ENCODE data around the gene TMEM182. TPM values are rescaled to one million over a fixed set of nuclear protein-coding genes. Genes with fewer than 3 reads are reported as not detected.

Gene TMEM182
- total RNA-seq, 1 experiment from 2014 or later, result 6.5 TPM

- Histone ChIP-seq H2AFZ (ENCODE audit: low read length) (no peak overlapping the region), H4K20me1 (ENCODE audit: low read length) (no peaks in the 10 kb centered on the region), H3K27ac (ENCODE audit: low read length) (no peak overlapping the region), H3K4me2 (ENCODE audit: low read length) (no peak overlapping the region), H3K27me3 (ENCODE audit: low read length) (no peaks in the 10 kb centered on the region), H3K36me3 (ENCODE audit: low read depth, low read length) (no peaks in the 10 kb centered on the region), H3K9me2 (replicated peaks; ENCODE audit: low read length) (no peaks in the 10 kb centered on the region), H3F3A (ENCODE audit: low read length, unreplicated experiment) (no peaks in the 10 kb centered on the region), H3K4me1 (ENCODE audit: insufficient read depth, low read length) (no peaks in the 10 kb centered on the region), H3K79me2 (ENCODE audit: low read length) (no peaks in the 10 kb centered on the region), H3K4me3 (ENCODE audit: low read length) (no peak overlapping the region), H3K9me3 (ENCODE audit: low read length) (no peaks in the 10 kb centered on the region), H3K9ac (ENCODE audit: low read length) (no peak overlapping the region)
- DNase-seq, result no peak
- CTCF ChIA-PET, result no interaction called here
- ATAC-seq, result no peak
- POLR2A ChIA-PET (ENCODE audit: unreplicated experiment), result no interaction called here
- BruUV-seq (replicated peaks), result no TSS peak
- intact Hi-C loops (cut with micrococcal nuclease), result no loop called here
- TF ChIP-seq CTCF (conservative IDR thresholded peaks at IDR 0.05; ENCODE audit: low read depth, low read length) (no peak), EZH2 (IDR thresholded peaks at IDR 0.05; ENCODE audit: low read length, unreplicated experiment) (no peak), EZH2phosphoT487 (IDR thresholded peaks at IDR 0.05; ENCODE audit: borderline replicate concordance, low read length) (no peak)
Measured at GRCh38 chr2:102788885-102789260, 27.0 kb downstream of the TMEM182 start.

- intact Hi-C loops (cut with micrococcal nuclease), result no loop called here
- DNase-seq, result no peak
- no peak overlapping the region for H3K9ac ChIP-seq (ENCODE audit: low read length)
Measured at GRCh38 chr2:102789349-102790090, 27.7 kb downstream of the TMEM182 start.

More at GRCh38 chr2:102789349-102790090, 27.7 kb downstream of the TMEM182 start:
- no peak for ATAC-seq
- no peak for TF ChIP-seq EZH2phosphoT487 (IDR thresholded peaks at IDR 0.05; ENCODE audit: borderline replicate concordance, low read length)
- no peak for TF ChIP-seq CTCF (conservative IDR thresholded peaks at IDR 0.05; ENCODE audit: low read depth, low read length)
- no peak for TF ChIP-seq EZH2 (IDR thresholded peaks at IDR 0.05; ENCODE audit: low read length, unreplicated experiment)
- ChIA-PET POLR2A (ENCODE audit: unreplicated experiment) (no interaction called here), CTCF (interaction anchor here (0.7 kb wide), 1 partner anchor 17 kb away, joined by 3 read pairs; no protein-coding TSS in a partner anchor)
- no peaks in the 10 kb centered on the region for H3K9me2 ChIP-seq (replicated peaks; ENCODE audit: low read length)
- H3K9me3 ChIP-seq (ENCODE audit: low read length), result no peaks in the 10 kb centered on the region
- H3F3A ChIP-seq (ENCODE audit: low read length, unreplicated experiment), result no peaks in the 10 kb centered on the region
- no peak overlapping the region for H3K4me2 ChIP-seq (ENCODE audit: low read length)
- H3K36me3 ChIP-seq (ENCODE audit: low read depth, low read length), result no peaks in the 10 kb centered on the region
- no peaks in the 10 kb centered on the region for H4K20me1 ChIP-seq (ENCODE audit: low read length)
- BruUV-seq (replicated peaks), result no TSS peak
- no peak overlapping the region for H3K4me3 ChIP-seq (ENCODE audit: low read length)
- H2AFZ ChIP-seq (ENCODE audit: low read length), result no peak overlapping the region
- H3K79me2 ChIP-seq (ENCODE audit: low read length), result no peaks in the 10 kb centered on the region
- no peaks in the 10 kb centered on the region for H3K27me3 ChIP-seq (ENCODE audit: low read length)
- H3K4me1 ChIP-seq (ENCODE audit: insufficient read depth, low read length), result no peaks in the 10 kb centered on the region
- H3K27ac ChIP-seq (ENCODE audit: low read length), result no peak overlapping the region

Data from PC-3 (cell line).